Liver (tissue), 3 donors: Measurements from ENCODE around the gene PYGL.

ENCODE experiments used
- CTCF ChIP-seq: fragments of 150-350 bp; IDR thresholded peaks from 2 replicates; pipeline ENCODE4 v1.5.1; 2017; ENCODE audit warnings: improper control_type of control experiment, low read depth, low read length; ENCODE audit not compliant: missing input control
- GABPA ChIP-seq, 2 donors: IDR thresholded peaks in 1 of 2; conservative IDR thresholded peaks in 1 of 2; 2 replicates each; pipeline ENCODE4 v1.6.1; 2016; ENCODE audit warnings: antibody characterized with exemption in 2 of 2, mild to moderate bottlenecking in 1 of 2, moderate library complexity in 1 of 2
- JUND ChIP-seq, 2 donors: IDR thresholded peaks; 2 replicates each; pipeline ENCODE4 v1.6.1; 2016; ENCODE audit warnings: antibody characterized with exemption in 2 of 2
- RAD21 ChIP-seq, 2 donors: IDR thresholded peaks; 2 replicates each; pipeline ENCODE4 v1.6.1; 2016; ENCODE audit warnings: antibody characterized with exemption in 2 of 2, mild to moderate bottlenecking in 2 of 2
- REST ChIP-seq: IDR thresholded peaks from 2 replicates; pipeline ENCODE4 v1.6.1; 2016; ENCODE audit warnings: antibody characterized with exemption, mild to moderate bottlenecking
- RXRA ChIP-seq, 2 donors: IDR thresholded peaks; 2 replicates each; pipeline ENCODE4 v1.6.1; 2017 to 2018; ENCODE audit warnings: antibody characterized with exemption in 2 of 2, mild to moderate bottlenecking in 1 of 2
- ZBTB33 ChIP-seq: IDR thresholded peaks from 2 replicates; pipeline ENCODE4 v1.6.1; 2016; ENCODE audit warnings: antibody characterized with exemption
- donor health status: healthy.
- donor health status: healthy.

GRCh38 chr14:50920482-50921230 lies 23.6 kb downstream of the PYGL start:
- TF ChIP-seq CTCF (no peak), ZBTB33 (no peak), RXRA (IDR thresholded peaks at IDR 0.05) (peak in 1 of 2 donors; percentile 5), JUND (IDR thresholded peaks at IDR 0.05) (no peak), GABPA (IDR thresholded peaks at IDR 0.05 in 1 of 2, conservative IDR thresholded peaks at IDR 0.05 in 1 of 2) (no peak), REST (peak; percentile 48), RAD21 (IDR thresholded peaks at IDR 0.05) (no peak)
